IPS-11a (cell line): ENCODE data around the gene LRRTM3.

ENCODE experiments used
- H3K4me3 ChIP-seq: one replicate; pipeline ENCODE4 v1.5.1; 2013; ENCODE audit warnings: low read depth, low read length, control low read depth

Gene LRRTM3

DNA sequence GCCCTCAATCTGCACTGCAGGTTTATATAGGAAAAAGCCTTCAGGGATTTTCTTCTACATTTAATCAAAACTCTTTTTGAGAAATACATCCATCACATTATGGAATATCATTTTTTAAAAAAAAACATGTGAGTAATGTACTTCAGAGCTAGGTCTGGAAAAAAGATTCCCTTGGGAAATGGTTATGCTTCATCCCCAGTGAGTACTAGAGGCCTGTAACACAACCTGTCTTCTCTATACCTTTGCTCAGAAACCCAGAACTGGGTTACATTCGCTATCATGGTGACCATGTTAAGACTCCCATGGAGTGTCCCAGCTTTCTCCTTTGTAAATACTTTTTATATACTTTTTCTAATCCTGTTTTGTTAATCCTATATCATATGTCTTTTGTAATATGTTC, 186.9 kb downstream of the LRRTM3 start:
- H3K4me3 ChIP-seq = no peak overlapping the region

DNA sequence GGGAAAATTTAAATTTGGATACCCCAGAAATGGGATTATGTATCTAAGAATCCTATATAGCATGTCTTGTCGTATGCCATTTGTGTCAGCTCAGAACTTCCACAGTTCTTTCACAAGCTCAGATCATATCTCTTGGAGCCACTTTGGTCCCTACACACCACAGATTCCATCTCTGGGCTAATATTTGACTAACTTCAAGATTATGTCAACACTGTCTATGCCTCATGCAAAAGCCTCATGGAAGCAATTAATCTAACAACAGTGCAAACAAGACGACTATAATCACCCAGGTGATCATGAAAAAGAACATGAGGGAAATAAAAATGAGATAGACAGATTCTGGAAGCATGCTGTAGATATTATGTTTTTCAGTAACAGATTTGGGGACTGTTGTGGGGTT, 189.1 kb downstream of the LRRTM3 start:
- no peak overlapping the region for H3K4me3 ChIP-seq

DNA sequence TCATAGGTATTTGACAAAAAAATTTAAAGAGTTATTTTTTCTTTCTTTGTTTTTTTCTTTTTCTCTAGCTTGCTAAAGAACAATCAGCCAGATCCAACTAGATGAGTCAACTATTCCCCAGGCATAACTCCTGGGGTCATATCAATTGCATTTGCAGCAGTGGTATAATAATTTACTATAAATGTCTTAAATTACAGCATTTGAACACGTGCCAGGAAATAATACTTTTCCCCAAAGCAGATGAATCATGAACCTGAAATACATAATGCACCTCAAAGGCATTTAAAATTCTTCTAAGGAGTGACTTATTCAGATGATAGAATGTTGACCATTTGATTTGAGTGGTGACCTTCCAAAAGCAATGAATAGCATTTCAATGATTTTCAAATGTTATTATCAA, 190.1 kb downstream of the LRRTM3 start:
- no peak overlapping the region for H3K4me3 ChIP-seq

DNA sequence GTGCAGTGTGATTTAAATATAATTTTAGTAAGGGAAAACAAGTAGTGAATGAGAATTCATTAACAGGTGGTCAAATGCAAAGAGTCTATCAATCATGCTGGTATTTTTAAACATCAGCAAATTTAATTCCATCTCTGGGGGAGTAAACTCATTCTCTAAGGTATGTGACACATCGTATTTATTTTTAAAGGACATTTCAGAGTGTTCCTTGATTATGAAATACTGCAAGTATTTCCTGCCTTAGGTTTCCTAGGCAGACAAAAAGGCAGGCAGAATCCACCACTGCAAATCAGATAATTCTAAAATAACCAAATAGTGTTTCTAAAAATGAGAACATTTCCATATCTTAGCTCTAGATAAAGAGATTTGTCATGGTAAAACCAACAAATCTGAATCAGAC, 193.8 kb downstream of the LRRTM3 start:
- no peak overlapping the region for H3K4me3 ChIP-seq

DNA sequence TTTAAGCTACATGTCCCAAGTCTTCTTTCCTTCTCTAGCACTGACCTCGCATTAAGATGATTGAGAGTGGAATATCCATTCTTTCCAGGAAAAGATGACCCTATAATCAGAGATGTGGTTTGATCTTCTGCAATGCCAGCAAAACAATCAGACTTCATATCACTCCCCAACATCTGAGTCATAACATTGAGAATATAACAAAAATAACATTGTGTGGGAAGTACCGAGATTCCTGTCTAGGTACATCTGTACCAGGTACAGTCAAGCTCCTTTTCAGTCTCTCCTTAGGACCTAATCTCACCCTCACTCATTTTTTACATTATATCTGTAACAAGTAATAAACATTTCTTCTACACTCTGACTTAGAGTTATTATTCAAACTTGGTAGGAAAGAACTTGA, 201.6 kb downstream of the LRRTM3 start:
- no peak overlapping the region for H3K4me3 ChIP-seq

DNA sequence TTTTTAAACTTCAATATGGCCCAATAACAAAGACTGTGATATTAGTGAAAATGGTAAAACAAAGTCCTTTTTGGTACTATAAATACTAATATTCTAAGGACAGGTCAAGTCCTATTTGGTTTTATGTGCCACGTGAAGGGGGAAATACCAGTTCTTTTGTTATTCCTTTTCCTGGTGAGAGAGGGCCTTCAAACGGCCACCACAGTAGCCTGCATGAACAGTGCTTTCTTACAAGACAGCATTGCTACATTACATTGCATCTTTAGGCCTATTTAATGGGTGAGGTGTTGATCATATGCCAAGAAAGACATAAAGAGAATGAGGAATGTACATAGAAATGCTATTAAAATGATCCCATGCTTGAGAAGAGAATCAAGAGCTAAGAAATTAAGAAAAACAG, 214.8 kb downstream of the LRRTM3 start:
- no peak overlapping the region for H3K4me3 ChIP-seq

DNA sequence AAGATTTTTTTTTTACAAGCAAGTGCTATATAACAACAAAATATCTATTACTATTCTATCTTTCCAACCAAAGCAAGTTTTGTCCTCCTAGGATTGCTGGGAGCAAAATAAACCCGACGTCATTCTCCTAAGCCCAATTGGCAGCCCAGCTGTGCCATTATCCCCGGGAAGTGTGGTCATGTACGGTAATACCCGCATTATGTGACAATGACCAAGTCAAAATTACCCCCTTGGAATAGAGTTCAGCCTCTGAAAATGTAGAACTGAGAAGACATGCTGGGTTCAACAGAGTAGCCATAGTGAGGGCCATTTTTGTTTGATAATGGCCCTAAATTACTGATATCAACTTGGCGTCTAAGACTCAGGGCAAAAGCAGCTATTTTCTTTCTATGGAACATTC, 215.5 kb downstream of the LRRTM3 start:
- no peak overlapping the region for H3K4me3 ChIP-seq

DNA sequence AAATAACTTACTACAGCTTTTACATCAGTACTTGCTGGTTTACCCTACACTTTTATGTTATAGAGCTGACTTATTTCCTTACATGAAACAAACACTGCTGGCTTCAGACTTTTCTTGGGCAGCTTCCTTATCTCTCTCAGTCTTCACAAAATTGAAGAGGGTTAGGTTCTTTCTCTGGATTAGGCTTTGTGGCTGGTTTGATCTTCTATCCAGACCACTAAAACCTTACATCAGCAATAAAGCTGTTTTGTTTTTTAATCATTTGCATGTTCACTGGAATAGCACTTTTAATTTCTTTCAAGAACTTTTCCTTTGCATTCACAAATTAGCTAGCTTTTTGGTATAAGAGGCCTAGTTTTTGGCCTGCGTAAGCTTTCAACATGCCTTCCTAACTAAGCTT, 218.7 kb downstream of the LRRTM3 start:
- H3K4me3 ChIP-seq = no peak overlapping the region
